HepG2 (cell line): ENCODE data around the gene DBNDD2. TPM values are rescaled to one million over a fixed set of nuclear protein-coding genes. Genes with fewer than 3 reads are reported as not detected.

ENCODE experiments used
- CC2D1A ChIP-seq: sonication (generic); formaldehyde crosslinking; IDR thresholded peaks from 2 replicates; pipeline ENCODE4 v1.8.1; 2023; ENCODE audit warnings: mild to moderate bottlenecking, missing genetic modification reagents
- EZH2 ChIP-seq: conservative IDR thresholded peaks from 2 replicates; pipeline ENCODE4 v1.6.1; 2012; ENCODE audit warnings: mild to moderate bottlenecking, low read depth, low read length, moderate library complexity
- FOSL2 ChIP-seq: sonication (generic); formaldehyde crosslinking; IDR thresholded peaks from 2 replicates; pipeline ENCODE4 v1.4.0; 2020; ENCODE audit warnings: missing genetic modification reagents
- NFE2 ChIP-seq: sonication (generic); formaldehyde crosslinking; IDR thresholded peaks from 2 replicates; pipeline ENCODE4 v1.4.0; 2020; ENCODE audit warnings: missing genetic modification reagents
- PHF8 ChIP-seq: sonication (generic); formaldehyde crosslinking; IDR thresholded peaks from 2 replicates; pipeline ENCODE4 v1.5.0; 2020; ENCODE audit warnings: missing genetic modification reagents
- POLR2AphosphoS2 ChIP-seq: IDR thresholded peaks from 2 replicates; pipeline ENCODE4 v1.6.1; 2011; ENCODE audit warnings: low read depth, low read length, improper control_type of control experiment
- RBAK ChIP-seq: sonication (generic); formaldehyde crosslinking; IDR thresholded peaks from 2 replicates; pipeline ENCODE4 v1.5.1; 2020; ENCODE audit warnings: mild to moderate bottlenecking, missing genetic modification reagents
- SETDB1 ChIP-seq: sonication (generic); formaldehyde crosslinking; IDR thresholded peaks from 2 replicates; pipeline ENCODE4 v1.5.1; 2020; ENCODE audit warnings: missing genetic modification reagents, mild to moderate bottlenecking, borderline replicate concordance
- ZNF274 ChIP-seq: sonication (generic); formaldehyde crosslinking; IDR thresholded peaks from 2 replicates; pipeline ENCODE4 v1.5.1; 2020; ENCODE audit warnings: mild to moderate bottlenecking, missing genetic modification reagents
- ZNF326 ChIP-seq: sonication (generic); formaldehyde crosslinking; IDR thresholded peaks from 2 replicates; pipeline ENCODE4 v1.4.0; 2020; ENCODE audit warnings: missing genetic modification reagents, borderline replicate concordance
- ZNF562 ChIP-seq: sonication (generic); formaldehyde crosslinking; IDR thresholded peaks from 2 replicates; pipeline ENCODE4 v1.8.0; 2022; ENCODE audit warnings: missing genetic modification reagents, borderline replicate concordance
- ZNF781 ChIP-seq: sonication (generic); formaldehyde crosslinking; IDR thresholded peaks from 2 replicates; pipeline ENCODE4 v1.5.1; 2020; ENCODE audit warnings: borderline replicate concordance, mild to moderate bottlenecking, missing genetic modification reagents; ENCODE audit errors: not compliant biosample characterization
- polyA plus RNA-seq, 8 experiments: library from polyadenylated mRNA; depleted of rRNA in 3 of 8; stranded (reverse) in 7 of 8; unstranded in 1 of 8; fragments of >200 nt; fragmentation: Illumina TruSeq in 4 of 8; extraction: Trizol in 4 of 8; gene quantifications; 2 replicates each; pipeline versions ENCODE4 v1.2.1 to v1.2.3, GENCODE V29; 2011 to 2016; ENCODE audit warnings: low read depth in 4 of 8, missing spikeins in 1 of 8, mixed read lengths in 1 of 8; ENCODE audit not compliant: insufficient read depth in 1 of 8
- total RNA-seq, 5 experiments: library from RNA; depleted of rRNA; stranded (reverse); fragments of >200 nt; fragmentation: Illumina TruSeq; extraction: Trizol; gene quantifications; 2 replicates each; pipeline ENCODE4 v1.2.3, GENCODE V29; 2016; ENCODE audit warnings: low read depth in 1 of 5
- TF ChIP-seq, protein P1 (sequence below), 2 experiments: sonication (generic) in 1 of 2; formaldehyde crosslinking in 1 of 2; IDR thresholded peaks; 2 replicates each; pipeline versions ENCODE4 v1.5.1 to v1.6.1; 2011 to 2020; ENCODE audit warnings: borderline replicate concordance in 1 of 2, low read depth in 1 of 2, low read length in 1 of 2, mild to moderate bottlenecking in 1 of 2, missing genetic modification reagents in 1 of 2, moderate library complexity in 1 of 2
- TF ChIP-seq, protein P2 (sequence below): sonication (generic); formaldehyde crosslinking; IDR thresholded peaks from 2 replicates; pipeline ENCODE4 v1.5.0; 2020; ENCODE audit warnings: missing genetic modification reagents, mild to moderate bottlenecking, borderline replicate concordance
- TF ChIP-seq, protein P3 (sequence below): sonication (generic); formaldehyde crosslinking; IDR thresholded peaks from 2 replicates; pipeline ENCODE4 v1.5.1; 2020; ENCODE audit warnings: missing genetic modification reagents, mild to moderate bottlenecking, borderline replicate concordance
- TF ChIP-seq, protein P4 (sequence below): sonication (generic); formaldehyde crosslinking; IDR thresholded peaks from 2 replicates; pipeline ENCODE4 v1.4.0; 2020; ENCODE audit warnings: mild to moderate bottlenecking, missing genetic modification reagents
- TF ChIP-seq, protein P5 (sequence below): sonication (generic); formaldehyde crosslinking; IDR thresholded peaks from 2 replicates; pipeline ENCODE4 v1.4.0; 2020; ENCODE audit warnings: mild to moderate bottlenecking, missing genetic modification reagents, borderline replicate concordance

Gene DBNDD2
- total and polyA plus RNA-seq, 2 of the 13 experiments (the other 11 are each of a cell fraction or from before 2014, with no cell fraction given) = 16.7 to 47.6 TPM

DNA sequence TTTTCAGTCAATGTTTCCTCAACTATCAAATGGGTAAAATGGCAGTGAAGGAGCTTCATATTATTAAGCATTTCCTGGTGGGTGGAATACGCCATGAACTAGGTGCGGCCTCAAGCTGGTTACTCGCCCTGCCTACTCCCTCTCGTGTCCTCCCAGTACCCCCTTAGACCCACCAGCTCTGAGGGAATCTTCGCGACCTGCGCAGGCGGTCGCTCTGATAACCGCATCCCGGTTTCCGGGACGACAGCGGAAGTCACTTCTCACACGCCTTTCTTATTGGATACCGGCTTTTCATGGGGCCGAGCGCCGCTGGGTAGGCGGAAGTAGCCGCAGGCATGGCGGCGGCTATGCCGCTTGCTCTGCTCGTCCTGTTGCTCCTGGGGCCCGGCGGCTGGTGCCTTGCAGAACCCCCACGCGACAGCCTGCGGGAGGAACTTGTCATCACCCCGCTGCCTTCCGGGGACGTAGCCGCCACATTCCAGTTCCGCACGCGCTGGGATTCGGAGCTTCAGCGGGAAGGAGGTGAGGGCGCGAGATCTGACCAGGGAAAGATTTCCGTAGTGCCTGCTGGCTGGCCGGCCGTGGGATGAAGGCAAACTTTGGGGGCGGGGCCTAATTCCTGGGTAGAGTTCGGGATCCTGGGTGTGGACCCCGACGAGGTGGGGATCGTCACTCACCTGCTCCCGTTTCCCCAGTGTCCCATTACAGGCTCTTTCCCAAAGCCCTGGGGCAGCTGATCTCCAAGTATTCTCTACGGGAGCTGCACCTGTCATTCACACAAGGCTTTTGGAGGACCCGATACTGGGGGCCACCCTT lies 7.9 kb downstream of the DBNDD2 start, which contains the start of gene PIGT (continued):
- TF ChIP-seq, protein P1, sequence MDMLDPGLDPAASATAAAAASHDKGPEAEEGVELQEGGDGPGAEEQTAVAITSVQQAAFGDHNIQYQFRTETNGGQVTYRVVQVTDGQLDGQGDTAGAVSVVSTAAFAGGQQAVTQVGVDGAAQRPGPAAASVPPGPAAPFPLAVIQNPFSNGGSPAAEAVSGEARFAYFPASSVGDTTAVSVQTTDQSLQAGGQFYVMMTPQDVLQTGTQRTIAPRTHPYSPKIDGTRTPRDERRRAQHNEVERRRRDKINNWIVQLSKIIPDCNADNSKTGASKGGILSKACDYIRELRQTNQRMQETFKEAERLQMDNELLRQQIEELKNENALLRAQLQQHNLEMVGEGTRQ (IDR thresholded peaks at IDR 0.05; ENCODE audit: low read depth, low read length) = no peak
- TF ChIP-seq, protein P1 (CRISPR knock-in tag; IDR thresholded peaks at IDR 0.05; ENCODE audit: borderline replicate concordance) = peak; percentile 33; the same call in 1 of the 2 replicates
- TF ChIP-seq NFE2 (CRISPR knock-in tag) (no peak), POLR2AphosphoS2 (no peak), PHF8 (CRISPR knock-in tag) (peak; percentile 100), ZNF326 (CRISPR knock-in tag) (no peak), ZNF274 (CRISPR knock-in tag) (peak; percentile 92; the same call in 1 of the 2 replicates), SETDB1 (CRISPR knock-in tag) (0 out of 2 replicates have a peak, but pooled peaks have one; percentile 69), EZH2 (no peak), CC2D1A (CRISPR knock-in tag) (peak; percentile 79), RBAK (no peak), ZNF562 (CRISPR knock-in tag) (no peak), ZNF781 (peak; percentile 95), FOSL2 (CRISPR knock-in tag) (no peak; the same call in 1 of the 2 replicates)
- TF ChIP-seq, protein P2, sequence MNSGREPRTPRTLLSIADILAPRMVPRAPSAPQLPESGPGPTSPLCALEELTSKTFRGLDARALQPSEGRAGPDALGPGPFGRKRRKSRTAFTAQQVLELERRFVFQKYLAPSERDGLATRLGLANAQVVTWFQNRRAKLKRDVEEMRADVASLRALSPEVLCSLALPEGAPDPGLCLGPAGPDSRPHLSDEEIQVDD (CRISPR knock-in tag) = 0 out of 2 replicates have a peak, but pooled peaks have one; percentile 48
- TF ChIP-seq, protein P3, sequence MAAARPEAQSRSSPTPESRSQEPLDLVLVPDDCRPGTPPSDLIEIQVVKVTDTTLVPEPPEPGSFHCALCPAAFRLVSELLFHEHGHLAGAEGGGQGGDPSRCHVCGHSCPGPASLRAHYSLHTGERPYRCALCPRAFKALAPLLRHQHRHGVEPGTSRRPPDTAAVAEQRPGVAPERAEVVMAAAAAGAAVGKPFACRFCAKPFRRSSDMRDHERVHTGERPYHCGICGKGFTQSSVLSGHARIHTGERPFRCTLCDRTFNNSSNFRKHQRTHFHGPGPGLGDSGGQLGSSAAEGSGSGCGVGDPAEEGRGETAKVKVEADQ (CRISPR knock-in tag) = peak; percentile 73
- TF ChIP-seq, protein P4, sequence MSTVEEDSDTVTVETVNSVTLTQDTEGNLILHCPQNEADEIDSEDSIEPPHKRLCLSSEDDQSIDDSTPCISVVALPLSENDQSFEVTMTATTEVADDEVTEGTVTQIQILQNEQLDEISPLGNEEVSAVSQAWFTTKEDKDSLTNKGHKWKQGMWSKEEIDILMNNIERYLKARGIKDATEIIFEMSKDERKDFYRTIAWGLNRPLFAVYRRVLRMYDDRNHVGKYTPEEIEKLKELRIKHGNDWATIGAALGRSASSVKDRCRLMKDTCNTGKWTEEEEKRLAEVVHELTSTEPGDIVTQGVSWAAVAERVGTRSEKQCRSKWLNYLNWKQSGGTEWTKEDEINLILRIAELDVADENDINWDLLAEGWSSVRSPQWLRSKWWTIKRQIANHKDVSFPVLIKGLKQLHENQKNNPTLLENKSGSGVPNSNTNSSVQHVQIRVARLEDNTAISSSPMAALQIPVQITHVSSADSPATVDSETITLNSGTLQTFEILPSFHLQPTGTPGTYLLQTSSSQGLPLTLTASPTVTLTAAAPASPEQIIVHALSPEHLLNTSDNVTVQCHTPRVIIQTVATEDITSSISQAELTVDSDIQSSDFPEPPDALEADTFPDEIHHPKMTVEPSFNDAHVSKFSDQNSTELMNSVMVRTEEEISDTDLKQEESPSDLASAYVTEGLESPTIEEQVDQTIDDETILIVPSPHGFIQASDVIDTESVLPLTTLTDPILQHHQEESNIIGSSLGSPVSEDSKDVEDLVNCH (CRISPR knock-in tag) = no peak
- TF ChIP-seq, protein P5, sequence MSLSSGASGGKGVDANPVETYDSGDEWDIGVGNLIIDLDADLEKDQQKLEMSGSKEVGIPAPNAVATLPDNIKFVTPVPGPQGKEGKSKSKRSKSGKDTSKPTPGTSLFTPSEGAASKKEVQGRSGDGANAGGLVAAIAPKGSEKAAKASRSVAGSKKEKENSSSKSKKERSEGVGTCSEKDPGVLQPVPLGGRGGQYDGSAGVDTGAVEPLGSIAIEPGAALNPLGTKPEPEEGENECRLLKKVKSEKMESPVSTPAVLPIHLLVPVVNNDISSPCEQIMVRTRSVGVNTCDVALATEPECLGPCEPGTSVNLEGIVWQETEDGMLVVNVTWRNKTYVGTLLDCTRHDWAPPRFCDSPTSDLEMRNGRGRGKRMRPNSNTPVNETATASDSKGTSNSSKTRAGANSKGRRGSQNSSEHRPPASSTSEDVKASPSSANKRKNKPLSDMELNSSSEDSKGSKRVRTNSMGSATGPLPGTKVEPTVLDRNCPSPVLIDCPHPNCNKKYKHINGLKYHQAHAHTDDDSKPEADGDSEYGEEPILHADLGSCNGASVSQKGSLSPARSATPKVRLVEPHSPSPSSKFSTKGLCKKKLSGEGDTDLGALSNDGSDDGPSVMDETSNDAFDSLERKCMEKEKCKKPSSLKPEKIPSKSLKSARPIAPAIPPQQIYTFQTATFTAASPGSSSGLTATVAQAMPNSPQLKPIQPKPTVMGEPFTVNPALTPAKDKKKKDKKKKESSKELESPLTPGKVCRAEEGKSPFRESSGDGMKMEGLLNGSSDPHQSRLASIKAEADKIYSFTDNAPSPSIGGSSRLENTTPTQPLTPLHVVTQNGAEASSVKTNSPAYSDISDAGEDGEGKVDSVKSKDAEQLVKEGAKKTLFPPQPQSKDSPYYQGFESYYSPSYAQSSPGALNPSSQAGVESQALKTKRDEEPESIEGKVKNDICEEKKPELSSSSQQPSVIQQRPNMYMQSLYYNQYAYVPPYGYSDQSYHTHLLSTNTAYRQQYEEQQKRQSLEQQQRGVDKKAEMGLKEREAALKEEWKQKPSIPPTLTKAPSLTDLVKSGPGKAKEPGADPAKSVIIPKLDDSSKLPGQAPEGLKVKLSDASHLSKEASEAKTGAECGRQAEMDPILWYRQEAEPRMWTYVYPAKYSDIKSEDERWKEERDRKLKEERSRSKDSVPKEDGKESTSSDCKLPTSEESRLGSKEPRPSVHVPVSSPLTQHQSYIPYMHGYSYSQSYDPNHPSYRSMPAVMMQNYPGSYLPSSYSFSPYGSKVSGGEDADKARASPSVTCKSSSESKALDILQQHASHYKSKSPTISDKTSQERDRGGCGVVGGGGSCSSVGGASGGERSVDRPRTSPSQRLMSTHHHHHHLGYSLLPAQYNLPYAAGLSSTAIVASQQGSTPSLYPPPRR (CRISPR knock-in tag) = peak; percentile 66; the same call in 1 of the 2 replicates
